HPDE6-E6E7 (cell line): ENCODE results near the gene DYNC2H1.

Source experiments
- DNase-seq: peaks from one replicate; pipeline ENCODE4 v3.0.0; 2011; ENCODE audit warnings: missing footprints; ENCODE audit errors: extremely low spot score

The DYNC2H1 gene

DNA sequence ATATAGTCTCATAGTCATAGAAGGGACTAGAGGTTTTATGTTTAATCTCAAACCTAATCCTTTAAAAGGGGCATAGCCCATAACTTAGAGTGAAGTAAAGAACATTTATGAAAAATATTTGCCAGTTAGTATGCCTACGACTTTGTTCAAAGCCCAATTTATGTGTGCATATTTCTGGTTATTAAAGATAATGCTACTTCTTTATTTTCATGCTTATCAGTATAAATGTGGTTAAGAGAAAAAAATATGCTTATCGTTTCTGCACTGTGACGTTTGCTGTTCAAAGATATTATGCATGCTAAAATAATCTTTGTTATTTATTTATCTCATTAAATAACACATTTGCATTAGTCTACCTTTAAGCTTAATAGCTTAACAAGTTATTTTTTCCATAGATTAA is 343.9 kb downstream of the DYNC2H1 start:
- DNase-seq = no peak

DNA sequence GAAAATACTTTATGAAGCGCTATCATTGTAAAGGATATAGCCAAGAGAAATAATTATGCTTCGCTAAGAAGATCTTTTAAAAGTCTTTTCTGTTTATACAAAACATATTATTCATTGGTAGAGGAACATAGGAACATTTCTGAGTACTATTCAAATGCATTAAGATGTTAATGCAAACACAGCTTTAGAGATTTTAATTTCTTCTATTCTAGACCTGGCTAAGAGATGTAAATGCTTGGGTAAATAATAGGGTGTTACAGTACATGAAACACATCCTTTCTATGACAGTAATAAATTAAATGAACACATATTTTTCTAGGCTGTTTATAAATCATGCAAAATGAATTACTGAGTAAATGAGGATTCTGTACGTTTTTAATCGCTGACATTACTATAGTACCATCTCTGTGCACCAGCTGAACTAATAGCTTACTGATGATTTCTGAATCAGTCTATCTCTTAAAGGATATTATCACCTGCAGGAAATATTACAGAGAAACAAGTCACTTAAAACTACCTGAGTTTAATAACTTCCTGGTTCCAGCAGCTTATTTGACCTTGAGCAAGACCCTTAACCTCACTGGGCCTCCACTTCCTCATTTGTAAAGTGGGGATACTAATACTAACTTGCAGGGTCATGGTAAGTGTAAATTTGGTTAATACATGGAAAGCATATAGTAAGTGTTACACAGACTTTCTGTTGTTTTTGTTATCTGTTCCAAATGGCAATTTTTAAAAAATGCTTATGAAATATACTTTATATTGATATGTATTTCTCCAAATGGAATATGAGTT is 344.9 kb downstream of the DYNC2H1 start:
- no peak for DNase-seq

GRCh38 chr11:103464420-103464819 is 355.2 kb downstream of the DYNC2H1 start:
- no peak for DNase-seq

DNA sequence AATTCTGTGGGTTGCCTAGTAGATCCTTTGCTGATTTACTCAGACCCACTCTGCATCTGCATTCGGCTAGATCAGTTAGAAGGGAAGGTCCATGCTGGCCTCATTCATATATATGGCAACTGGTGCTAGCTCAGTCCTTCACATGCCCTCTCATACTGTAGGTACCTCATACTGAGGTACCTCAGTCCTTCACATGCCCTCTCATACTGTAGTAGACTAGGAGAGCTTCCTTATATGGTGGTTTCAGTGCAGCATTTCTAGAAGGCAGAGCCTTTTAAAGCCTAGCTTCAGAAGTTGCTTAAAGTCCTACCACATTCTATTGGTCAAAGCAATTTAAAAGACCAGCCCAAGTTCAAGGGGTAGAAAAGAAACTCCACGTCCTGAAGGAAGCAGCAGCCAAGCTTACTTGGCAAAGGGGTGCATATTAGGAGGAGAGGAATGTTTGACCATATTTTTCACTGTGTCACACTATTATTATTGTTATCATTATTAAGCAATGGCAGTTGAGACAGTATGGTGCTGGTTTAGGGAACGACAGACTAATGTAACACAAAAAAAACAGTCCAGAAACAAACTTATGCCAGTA is 356.4 kb downstream of the DYNC2H1 start:
- DNase-seq = no peak

DNA sequence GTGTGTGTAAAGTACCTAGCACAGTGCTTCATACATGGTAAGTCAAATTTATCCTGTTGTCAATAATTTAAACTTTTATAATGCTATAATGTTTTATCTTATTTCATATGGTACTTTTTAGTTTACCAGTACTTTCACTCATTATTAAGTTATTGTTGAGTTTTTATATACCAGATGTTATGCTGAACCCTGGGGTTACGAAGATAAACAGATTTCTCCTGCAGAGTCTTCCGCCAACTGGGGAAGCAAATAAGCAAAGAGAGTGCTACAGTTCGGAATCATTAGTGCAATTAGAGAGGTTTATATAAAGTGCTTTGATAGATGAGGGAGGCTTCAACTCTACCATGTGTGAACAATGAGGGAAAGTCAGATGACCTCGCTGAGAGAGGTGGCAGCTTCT is 362.3 kb downstream of the DYNC2H1 start:
- no peak for DNase-seq

DNA sequence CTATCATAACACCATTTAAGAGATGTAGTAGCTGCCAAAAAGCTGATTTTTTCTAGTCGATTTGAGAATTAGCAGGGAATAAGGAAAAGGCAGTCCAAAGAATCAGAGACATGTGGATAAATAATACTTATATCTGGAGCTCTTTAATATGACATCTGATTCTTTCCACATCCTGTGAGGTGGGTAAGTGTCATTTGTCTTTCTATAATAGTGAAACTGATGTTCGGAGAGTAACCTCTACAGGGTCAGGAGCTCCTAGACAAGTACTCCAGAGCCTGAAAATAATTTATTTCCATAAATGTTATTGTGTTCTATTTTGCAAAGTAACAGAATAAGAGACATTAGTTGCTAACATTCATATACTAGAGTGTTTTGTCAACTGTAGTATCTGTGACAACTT is 367.6 kb downstream of the DYNC2H1 start:
- no peak for DNase-seq

DNA sequence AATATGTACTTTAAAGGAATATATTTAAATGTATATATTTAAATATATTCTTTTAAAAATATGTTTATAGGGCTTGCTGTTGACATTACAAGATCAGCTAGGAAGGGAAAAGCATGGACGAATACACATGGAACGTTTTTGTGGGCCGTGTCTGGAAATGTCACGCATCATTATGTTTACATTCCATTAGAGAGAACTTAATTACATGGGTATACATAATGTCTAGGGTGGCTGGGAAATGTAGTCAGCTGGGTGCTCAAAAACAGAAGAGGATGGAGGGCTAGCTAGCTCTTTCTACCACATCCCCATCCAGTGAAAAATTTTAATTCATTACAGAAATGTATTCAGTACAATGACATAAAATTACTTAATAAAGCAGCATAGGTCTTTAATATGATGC is 371.2 kb downstream of the DYNC2H1 start:
- DNase-seq = no peak

DNA sequence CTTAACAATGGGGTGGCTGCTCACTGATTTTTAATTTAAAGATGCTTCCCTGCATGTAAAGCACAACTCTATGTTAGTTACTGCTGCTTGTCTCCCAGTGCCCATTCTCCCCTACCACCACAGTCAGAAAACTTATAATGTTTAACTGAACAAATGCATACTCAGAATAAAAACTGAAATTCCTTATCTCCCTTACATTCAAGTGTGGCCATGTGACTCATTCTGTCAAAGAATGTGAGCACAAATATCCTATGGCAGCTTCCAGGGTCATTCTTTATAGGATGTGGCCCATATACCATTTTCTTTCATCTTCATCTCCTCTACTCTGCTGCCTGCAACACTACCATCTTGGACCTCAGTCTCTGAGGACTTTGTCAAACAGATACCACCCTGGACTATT is 374.8 kb downstream of the DYNC2H1 start:
- no peak for DNase-seq

- no peak for DNase-seq
Observed at GRCh38 chr11:103484545-103484944, 375.3 kb downstream of the DYNC2H1 start.

GRCh38 chr11:103486604-103487003 is 377.4 kb downstream of the DYNC2H1 start:
- DNase-seq = no peak

GRCh38 chr11:103487113-103487512 is 377.9 kb downstream of the DYNC2H1 start:
- DNase-seq = no peak

GRCh38 chr11:103488031-103488461 is 378.8 kb downstream of the DYNC2H1 start:
- DNase-seq = no peak

GRCh38 chr11:103488579-103488978 is 379.4 kb downstream of the DYNC2H1 start:
- DNase-seq = no peak

DNA sequence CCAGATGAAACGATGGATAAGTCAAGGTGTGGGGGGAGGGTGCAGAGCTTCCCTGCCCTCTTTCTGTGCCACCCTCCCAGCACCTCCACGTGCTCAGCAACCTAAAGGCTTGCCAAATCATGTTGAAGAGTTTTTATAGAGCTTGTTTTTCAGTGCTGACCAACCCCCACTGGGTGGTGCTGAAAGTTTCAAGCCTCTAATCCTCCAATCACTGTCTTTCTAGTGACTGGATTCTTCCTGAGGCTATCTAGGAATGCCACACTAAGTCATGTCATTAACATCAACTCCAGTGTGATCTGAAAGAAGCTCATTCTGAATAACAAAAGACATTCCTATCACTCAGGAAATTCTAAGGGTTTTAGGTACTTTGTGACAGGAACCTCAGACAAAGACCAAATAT is 382.6 kb downstream of the DYNC2H1 start:
- DNase-seq = no peak

DNA sequence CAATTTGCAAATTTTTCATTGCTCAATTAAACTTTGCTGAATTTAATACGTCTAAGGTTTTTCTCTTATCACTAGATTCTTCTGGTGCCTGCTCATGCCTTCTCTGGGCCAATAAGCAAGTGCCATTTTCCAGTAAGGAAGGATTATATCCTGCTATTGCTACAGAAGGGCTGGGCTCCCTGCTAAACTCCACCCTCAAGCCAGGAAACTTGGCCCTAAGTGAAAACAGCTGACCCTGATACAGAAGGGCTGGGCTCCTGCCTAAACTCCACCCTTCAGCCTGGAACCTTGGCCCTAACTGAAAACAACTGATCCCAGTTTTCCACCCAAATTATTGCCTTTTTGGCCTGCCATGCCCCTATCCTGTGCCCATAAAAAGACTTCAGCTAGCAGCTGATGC is 385.3 kb downstream of the DYNC2H1 start:
- DNase-seq = no peak

- no peak for DNase-seq
Observed at GRCh38 chr11:103497268-103497667, 388.0 kb downstream of the DYNC2H1 start.

DNA sequence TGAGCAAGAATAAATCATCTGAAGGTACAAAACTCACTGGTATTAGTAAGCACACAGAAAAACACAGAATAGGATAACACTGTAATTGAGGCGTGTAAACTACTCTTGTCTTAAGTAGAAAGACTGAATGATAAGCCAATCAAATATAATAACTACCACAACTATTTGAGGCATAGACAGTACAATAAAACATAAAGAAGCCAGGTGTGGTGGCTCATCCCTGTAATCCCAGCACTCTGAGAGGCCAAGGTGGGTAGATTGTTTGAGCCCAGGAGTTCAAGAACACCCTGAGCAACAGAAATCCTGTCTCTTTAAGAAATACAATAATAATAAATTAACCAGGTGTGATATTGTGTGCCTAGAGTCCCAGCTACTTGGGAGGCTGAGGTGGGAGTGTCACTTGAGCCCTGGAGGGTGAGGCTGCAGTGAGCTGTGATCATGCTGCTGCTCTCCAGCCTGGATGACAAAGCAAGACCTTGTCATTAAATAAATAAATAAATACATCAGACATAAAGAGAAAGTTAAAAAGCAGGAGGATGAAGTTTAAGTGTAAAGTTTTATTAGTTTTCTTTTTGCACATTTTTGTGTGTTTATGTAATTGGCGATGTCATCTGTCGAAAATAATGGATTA is 390.6 kb downstream of the DYNC2H1 start:
- no peak for DNase-seq

DNA sequence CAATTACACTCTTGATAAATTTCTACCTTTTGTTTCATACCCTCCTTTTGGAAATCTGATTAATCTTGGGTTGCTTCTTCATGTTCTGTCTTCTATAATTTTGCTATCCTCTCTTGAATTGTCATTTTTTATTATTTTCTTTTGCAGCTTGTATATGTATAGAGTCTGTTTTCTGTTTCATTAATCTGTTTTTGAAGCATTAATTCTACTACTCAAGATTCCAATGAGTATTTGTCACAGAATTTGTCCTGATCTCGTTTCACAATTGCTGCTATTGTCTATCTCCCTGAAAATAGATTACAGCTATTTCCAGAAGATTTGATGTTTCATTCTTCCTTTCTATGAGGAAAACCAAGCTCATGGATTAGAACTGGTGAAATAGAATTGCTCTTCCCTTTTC is 406.1 kb downstream of the DYNC2H1 start:
- DNase-seq = no peak

DNA sequence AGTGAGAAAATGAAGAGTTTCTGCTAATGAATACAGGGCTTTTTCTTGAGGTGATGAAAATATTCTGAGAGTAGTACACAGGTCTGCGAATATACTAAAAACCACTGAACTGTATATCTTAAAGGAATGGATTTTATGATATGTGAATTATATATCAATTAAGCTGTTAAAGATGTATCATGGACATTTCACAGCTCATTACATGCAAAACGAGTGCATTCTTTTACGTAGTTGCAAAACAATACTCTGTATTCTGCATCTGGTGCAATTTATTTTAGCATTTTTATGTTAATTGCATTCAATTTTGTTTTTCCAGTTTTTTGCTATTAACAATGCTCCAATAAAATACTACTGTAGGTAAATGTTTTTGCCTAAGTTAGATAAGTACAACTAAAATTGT is 411.6 kb downstream of the DYNC2H1 start:
- DNase-seq = no peak

- peak; percentile 38 for DNase-seq
Observed at GRCh38 chr11:103525069-103525468, 415.8 kb downstream of the DYNC2H1 start.

DNA sequence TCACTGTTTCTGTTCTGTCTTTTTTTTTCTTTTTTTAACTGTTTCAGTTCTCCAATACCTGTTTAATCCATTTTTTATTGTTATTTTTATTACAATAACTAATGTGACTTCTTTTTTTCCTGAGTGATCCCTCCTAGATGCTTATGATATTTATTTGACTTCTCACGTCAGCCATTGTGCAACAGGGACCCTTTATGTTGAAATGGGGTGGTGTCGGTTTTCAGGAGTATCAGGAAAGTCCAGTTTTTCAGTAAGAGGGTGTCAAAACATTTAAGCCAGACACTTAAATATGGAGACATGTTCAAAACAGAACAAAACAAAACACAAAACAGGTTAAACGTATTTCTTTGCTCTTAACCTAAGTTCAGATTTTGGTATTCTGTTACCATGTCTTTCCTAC is 418.8 kb downstream of the DYNC2H1 start:
- DNase-seq = no peak

DNA sequence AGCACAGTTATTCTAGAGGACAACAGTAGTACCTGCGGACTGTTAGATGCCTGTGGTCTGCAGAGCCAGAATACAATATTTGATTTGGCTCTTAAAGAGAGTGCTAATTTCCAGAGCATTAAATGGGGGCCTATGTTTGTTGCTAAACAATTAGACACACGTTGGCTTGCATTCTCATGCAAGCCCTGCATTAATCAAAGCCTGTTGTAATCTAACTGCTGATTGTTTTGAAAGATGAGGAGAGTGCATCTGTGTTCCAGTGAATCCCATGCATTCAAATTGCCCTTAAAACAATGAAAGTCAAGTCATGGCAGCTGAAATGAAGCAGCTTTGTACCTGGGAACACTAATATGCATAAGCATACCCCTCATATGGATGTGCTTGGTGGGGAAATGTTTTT is 419.4 kb downstream of the DYNC2H1 start:
- DNase-seq = no peak

- DNase-seq = peak; percentile 43
Observed at GRCh38 chr11:103529181-103529684, 420.0 kb downstream of the DYNC2H1 start.
